Measurements from ENCODE around the gene SYT15.
"Not testable (repeated sequence)": the region's sequence is repeated elsewhere in the genome, so short reads cannot be mapped to it uniquely, and the experiment has no call there.

DNA sequence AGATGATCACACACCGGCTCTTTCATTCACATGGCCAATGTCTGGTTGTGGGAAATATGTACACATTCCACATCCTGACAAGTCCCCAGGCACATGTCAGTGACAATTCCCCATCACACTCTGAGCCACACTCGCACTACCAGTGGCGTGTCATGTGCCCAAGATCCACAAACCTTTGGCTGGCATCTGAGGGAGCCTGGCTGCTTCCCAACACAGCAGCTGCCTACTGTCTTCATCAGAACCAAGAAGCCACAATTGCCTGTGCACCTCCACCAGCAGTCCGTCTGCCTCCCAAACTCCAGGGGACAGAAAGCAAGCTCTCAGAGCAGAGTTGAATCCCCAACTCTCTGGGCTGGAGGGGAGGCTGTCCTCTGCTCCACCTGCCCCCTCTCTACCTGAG, 6.2 kb upstream of the SYT15 start:
- TF ChIP-seq POLR2A (IDR thresholded peaks at IDR 0.05) = not testable (repeated sequence)
- TF ChIP-seq, protein P1, sequence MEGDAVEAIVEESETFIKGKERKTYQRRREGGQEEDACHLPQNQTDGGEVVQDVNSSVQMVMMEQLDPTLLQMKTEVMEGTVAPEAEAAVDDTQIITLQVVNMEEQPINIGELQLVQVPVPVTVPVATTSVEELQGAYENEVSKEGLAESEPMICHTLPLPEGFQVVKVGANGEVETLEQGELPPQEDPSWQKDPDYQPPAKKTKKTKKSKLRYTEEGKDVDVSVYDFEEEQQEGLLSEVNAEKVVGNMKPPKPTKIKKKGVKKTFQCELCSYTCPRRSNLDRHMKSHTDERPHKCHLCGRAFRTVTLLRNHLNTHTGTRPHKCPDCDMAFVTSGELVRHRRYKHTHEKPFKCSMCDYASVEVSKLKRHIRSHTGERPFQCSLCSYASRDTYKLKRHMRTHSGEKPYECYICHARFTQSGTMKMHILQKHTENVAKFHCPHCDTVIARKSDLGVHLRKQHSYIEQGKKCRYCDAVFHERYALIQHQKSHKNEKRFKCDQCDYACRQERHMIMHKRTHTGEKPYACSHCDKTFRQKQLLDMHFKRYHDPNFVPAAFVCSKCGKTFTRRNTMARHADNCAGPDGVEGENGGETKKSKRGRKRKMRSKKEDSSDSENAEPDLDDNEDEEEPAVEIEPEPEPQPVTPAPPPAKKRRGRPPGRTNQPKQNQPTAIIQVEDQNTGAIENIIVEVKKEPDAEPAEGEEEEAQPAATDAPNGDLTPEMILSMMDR (IDR thresholded peaks at IDR 0.05) = not testable (repeated sequence)
